Measurements from ENCODE around the gene GDF7.

The GDF7 gene

GRCh38 chr2:20629181-20629580 lies 37.8 kb upstream of the GDF7 start:
- DNase-seq (ENCODE audit: low read depth) = no peak
- TF ChIP-seq, protein P1, sequence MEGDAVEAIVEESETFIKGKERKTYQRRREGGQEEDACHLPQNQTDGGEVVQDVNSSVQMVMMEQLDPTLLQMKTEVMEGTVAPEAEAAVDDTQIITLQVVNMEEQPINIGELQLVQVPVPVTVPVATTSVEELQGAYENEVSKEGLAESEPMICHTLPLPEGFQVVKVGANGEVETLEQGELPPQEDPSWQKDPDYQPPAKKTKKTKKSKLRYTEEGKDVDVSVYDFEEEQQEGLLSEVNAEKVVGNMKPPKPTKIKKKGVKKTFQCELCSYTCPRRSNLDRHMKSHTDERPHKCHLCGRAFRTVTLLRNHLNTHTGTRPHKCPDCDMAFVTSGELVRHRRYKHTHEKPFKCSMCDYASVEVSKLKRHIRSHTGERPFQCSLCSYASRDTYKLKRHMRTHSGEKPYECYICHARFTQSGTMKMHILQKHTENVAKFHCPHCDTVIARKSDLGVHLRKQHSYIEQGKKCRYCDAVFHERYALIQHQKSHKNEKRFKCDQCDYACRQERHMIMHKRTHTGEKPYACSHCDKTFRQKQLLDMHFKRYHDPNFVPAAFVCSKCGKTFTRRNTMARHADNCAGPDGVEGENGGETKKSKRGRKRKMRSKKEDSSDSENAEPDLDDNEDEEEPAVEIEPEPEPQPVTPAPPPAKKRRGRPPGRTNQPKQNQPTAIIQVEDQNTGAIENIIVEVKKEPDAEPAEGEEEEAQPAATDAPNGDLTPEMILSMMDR (IDR thresholded peaks at IDR 0.05; ENCODE audit: control insufficient read depth, extremely low read depth, insufficient read depth) = no peak
- no peak overlapping the region for H3K4me3 ChIP-seq (ENCODE audit: low read depth, low read length)

- H3K4me3 ChIP-seq (ENCODE audit: low read depth, low read length) = no peak overlapping the region
- TF ChIP-seq, protein P1 (IDR thresholded peaks at IDR 0.05; ENCODE audit: control insufficient read depth, extremely low read depth, insufficient read depth) = no peak
- DNase-seq (ENCODE audit: low read depth) = no peak
These were observed 37.3 kb upstream of the GDF7 start for GRCh38 chr2:20629581-20630171.

GRCh38 chr2:20630967-20631366 lies 36.0 kb upstream of the GDF7 start:
- DNase-seq (ENCODE audit: low read depth) = no peak
- no peak overlapping the region for H3K4me3 ChIP-seq (ENCODE audit: low read depth, low read length)
- TF ChIP-seq, protein P1 (IDR thresholded peaks at IDR 0.05; ENCODE audit: control insufficient read depth, extremely low read depth, insufficient read depth) = no peak

DNA sequence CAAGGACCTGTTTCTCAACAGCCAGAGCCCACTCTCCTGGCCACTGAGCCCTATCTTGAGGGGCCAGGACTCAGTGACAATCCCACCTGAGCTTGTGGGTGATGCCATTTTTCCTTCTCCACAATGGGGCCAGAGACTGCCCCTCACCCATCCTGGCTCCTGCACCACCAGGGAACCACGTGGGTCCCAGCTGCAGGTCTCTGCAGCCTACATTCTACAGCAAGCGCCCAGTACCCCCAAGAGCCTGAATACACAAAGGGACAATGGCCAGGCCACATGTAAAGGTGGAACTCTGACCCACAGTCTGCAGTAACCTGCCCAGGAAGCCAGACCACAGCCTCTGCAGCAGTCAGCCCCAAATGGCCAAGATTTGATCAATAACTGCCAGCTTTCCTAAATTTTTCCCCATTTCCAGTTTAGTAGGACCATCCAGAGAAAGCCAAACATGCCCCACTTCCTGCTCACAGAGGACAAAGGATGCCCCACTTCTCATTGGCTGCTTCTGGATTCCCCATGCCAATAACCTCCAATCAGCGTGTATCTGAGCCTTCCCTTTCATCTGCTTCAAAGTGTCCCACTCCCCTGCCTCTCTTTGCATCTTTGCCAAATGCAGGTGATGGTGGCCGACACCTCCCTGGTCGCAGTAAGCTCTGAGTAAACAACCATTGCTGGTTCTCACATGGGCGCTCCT lies 35.2 kb upstream of the GDF7 start:
- TF ChIP-seq, protein P1 (IDR thresholded peaks at IDR 0.05; ENCODE audit: control insufficient read depth, extremely low read depth, insufficient read depth) = no peak
- no peak for DNase-seq (ENCODE audit: low read depth)
- H3K4me3 ChIP-seq (ENCODE audit: low read depth, low read length) = no peak overlapping the region

DNA sequence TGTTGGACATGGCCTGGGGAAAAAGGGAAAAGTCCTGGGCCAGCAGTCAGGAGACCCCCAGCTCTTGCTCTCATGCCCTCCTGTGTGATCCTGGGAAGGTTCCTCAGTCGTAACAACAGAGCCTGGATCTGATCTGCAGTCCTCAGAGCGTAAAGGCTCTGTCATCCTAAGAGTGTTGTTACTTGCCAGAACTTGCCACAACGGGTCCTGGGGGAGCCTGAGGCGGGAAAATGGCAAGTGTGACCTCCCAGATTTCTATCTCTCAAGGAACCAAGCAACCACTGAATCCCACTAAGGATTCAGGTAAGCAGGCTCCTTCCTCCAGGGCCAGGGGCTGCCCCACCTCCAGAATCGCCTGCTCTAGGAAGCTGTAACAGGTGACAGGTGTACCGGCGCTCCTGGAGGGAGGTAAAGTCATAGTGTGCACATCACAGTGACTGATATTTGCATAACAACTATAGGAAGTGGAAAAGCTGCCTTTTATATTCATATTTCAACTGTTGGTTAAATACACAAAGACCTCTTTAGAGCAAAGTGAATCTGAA lies 34.4 kb upstream of the GDF7 start:
- TF ChIP-seq, protein P1 (IDR thresholded peaks at IDR 0.05; ENCODE audit: control insufficient read depth, extremely low read depth, insufficient read depth) = no peak
- no peak for DNase-seq (ENCODE audit: low read depth)
- H3K4me3 ChIP-seq (ENCODE audit: low read depth, low read length) = no peak overlapping the region

DNA sequence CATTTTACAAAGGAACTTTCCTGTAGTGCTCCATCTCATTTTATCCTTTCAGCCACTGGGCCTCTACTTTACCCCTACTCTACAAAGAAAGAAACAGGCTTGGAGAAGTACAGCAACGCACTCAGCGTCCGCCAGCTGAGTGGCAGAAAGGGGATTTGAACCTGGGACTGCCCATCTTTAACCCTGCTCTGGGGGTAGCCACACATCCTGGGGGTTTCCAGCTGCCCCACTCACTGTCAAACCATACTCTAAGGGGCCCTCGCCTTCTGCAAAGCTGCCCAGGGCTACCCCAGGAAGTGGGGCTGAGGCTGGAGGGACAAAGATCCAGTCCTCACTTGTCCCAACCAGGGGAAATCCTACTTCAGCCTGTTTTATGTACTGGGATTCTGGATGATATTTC lies 33.9 kb upstream of the GDF7 start:
- TF ChIP-seq, protein P1 (IDR thresholded peaks at IDR 0.05; ENCODE audit: control insufficient read depth, extremely low read depth, insufficient read depth) = no peak

More for the DNA sequence above, 33.9 kb upstream of the GDF7 start:
- no peak for DNase-seq (ENCODE audit: low read depth)
- H3K4me3 ChIP-seq (ENCODE audit: low read depth, low read length) = no peak overlapping the region
